Activated CD4-positive, alpha-beta T cell treated with anti-CD3 and anti-CD28 coated beads, Interleukin-10, Interleukin-2, amounts not matched to agents 100 ng/mL and 50 ng/mL, durations not matched to agents 16 hours and 8 hours (primary cell): Measurements from ENCODE around the gene TRIP12.
"Not testable (repeated sequence)": the region's sequence is repeated elsewhere in the genome, so short reads cannot be mapped to it uniquely, and the experiment has no call there.

Experiments
- DNase-seq: peaks from one replicate; pipeline ENCODE4 v3.0.0-alpha.2; 2020

The TRIP12 gene

GRCh38 chr2:229873123-229873581 is 48.7 kb downstream of the TRIP12 start:
- DNase-seq: no peak

- no peak for DNase-seq
Measured at GRCh38 chr2:229870903-229871656, 50.7 kb downstream of the TRIP12 start.

- DNase-seq: no peak
Measured at GRCh38 chr2:229869226-229869625, 52.6 kb downstream of the TRIP12 start.

DNA sequence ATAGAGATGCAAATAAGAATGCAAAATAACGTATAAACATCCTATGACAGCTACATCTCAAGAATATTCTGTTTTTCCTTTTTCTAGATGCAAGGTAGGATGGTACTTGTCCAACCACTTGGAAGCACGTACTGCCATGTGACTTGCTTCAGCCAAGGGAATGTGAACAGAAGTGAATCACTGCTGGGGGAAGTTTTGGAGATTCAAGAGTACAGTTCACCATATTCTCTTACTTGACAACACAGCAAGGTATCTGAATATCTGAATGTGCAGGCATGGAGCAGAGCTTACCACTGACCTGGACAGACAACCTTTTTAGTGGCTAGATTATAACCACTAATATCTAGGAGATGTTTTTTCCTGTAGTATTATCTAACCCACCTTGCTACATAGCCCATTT is 53.0 kb downstream of the TRIP12 start:
- no peak for DNase-seq

- no peak for DNase-seq
Measured at GRCh38 chr2:229865033-229865432, 56.8 kb downstream of the TRIP12 start.

DNA sequence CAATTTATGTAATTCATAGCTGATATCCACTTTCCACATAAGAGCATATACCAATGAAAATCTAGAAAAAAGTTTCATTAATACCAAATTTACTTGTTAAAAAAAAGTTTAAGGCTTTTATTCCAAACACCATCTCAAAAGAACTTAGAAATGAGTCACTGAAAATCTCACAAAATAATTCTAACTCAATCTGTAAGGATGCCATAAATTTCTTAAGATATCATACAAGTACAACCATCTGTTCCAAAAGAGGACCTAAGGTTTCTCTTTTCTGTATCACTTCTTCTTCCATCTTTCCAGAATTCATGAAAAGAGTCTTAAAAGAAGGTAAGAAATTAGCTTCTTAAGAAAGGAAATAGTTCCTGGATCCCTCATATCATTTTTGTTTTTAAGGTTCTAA is 60.4 kb downstream of the TRIP12 start:
- DNase-seq: no peak

GRCh38 chr2:229860334-229860733 is 61.5 kb downstream of the TRIP12 start:
- DNase-seq: no peak

- no peak for DNase-seq
Measured at GRCh38 chr2:229858351-229858750, 63.5 kb downstream of the TRIP12 start.

- DNase-seq: no peak
Measured at GRCh38 chr2:229857634-229858033, 64.2 kb downstream of the TRIP12 start.

- DNase-seq: no peak
Measured at GRCh38 chr2:229856413-229856812, 65.4 kb downstream of the TRIP12 start.

DNA sequence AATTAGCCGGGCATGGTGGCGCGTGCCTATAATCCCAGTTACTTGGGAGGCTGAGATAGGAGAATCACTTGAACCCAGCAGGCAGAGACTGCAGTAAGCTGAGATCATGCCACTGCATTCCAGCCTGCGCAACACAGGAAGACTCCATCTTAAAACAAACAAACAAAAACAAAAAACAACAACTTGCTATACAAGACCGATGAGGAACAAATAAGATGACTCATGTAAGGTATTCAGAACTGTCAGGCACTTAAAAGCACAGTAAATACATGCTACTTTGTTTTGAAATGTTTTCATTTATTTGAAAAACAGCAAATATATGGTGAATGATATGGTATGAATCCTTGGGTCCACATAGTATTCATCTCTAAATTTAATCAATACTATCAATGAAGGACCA is 66.7 kb downstream of the TRIP12 start:
- DNase-seq: no peak

DNA sequence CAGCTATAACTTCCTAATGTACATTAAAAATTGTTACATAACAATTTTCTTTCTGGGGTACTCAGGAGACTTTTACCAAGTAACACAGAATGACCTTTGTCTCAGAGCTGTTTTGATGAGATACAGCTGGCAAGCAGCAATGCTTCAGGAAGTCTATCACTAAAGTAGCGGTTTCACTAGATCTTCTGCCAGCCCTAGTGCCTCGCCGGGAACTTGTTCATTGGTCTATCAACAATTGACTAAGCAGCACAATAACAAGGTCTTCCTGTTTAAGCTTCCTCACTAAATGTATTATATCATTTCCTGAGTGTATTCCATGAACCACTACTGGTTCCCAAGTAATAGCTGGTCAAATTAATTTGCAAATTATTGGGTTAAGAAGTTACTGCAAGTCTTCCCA is 69.2 kb downstream of the TRIP12 start:
- peak; percentile 80 for DNase-seq

- DNase-seq: no peak
Measured at GRCh38 chr2:229851870-229852269, 69.9 kb downstream of the TRIP12 start.

GRCh38 chr2:229850355-229851275 is 71.2 kb downstream of the TRIP12 start:
- DNase-seq: peak; percentile 62

GRCh38 chr2:229849073-229849472 is 72.7 kb downstream of the TRIP12 start:
- DNase-seq: no peak

GRCh38 chr2:229843613-229844012 is 78.2 kb downstream of the TRIP12 start:
- no peak for DNase-seq

GRCh38 chr2:229838729-229839128 is 83.1 kb downstream of the TRIP12 start:
- no peak for DNase-seq

GRCh38 chr2:229836847-229837246 is 85.0 kb downstream of the TRIP12 start:
- DNase-seq: no peak

GRCh38 chr2:229835596-229836283 is 86.1 kb downstream of the TRIP12 start:
- DNase-seq: peak; percentile 38

DNA sequence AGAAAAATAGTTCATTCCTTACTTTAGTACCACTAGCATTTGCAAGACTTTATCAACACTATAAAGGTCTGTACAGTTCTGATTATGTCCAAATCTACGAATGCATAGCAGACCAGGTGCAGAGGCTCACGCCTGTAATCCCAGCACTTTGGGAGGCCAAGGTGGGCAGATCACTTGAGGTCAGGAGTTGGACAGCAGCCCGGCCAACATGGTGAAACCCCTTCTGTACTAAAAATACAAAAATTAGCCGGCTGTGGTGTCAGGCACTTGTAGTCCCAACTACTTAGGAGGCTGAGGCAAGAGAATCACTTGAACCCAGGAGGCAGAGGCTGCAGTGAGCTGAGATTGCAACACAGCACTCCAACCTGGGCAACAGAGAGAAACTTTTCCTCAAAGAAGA is 87.4 kb downstream of the TRIP12 start:
- DNase-seq: not testable (repeated sequence)

DNA sequence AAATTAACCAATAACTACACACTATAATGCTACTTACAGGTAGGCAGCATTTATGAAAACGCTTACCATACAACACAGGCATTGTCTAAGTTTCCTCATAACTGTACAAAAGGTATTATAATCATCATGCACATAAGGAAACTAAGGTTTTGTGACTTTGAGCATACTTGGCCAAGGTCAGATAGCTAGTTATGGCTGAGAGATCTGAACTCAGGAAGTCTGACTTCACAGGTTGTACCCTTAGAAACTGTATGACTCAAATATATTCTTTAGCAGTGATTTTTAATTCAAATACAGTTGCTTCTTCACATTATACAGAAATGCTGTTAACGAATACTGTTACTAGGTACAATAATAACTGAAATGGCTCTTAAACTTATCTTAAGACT is 89.3 kb downstream of the TRIP12 start:
- DNase-seq: peak; percentile 65

DNA sequence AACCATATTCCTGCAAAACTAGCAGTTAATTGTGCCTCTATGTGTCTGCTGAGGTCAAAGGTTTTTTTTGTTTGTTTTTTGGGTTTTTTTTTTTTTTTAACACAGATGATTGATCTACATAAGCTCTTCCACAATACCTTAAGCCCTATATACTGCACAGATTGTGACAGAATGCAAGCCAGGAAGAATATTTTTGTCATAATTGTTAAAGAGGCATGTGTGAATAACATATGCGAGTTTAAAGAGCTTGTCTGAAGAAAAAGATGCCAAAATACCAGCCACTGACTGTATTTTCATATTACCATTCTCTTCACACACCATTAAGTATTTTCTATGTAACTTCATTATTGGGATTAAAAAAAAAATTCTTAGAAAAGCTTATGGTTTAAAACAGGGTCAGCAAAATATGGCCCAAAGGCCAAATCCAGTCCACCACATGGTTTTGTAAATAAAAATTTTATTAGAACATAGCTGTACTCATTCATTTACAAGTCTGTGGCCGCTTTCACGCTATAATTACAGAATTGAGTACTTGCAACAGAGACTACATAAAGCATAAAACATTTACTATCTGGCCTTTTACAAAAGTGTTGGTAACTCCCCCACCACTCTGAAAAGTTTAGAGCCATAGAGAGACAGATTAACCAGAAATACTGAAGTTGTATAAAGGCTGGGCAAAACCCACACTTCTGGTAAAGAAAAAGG is 89.9 kb downstream of the TRIP12 start:
- no peak for DNase-seq

GRCh38 chr2:229825476-229825875 is 96.3 kb downstream of the TRIP12 start:
- no peak for DNase-seq
